Measurements from ENCODE around the gene LIMD2. TPM values are rescaled to one million over a fixed set of nuclear protein-coding genes. Genes with fewer than 3 reads are reported as not detected.
A peak's percentile ranks its signal among the peaks of the same experiment; 100 is the strongest.

The LIMD2 gene
- total RNA-seq, 2 donors from 2014 or later, result 114 to 185 TPM

DNA sequence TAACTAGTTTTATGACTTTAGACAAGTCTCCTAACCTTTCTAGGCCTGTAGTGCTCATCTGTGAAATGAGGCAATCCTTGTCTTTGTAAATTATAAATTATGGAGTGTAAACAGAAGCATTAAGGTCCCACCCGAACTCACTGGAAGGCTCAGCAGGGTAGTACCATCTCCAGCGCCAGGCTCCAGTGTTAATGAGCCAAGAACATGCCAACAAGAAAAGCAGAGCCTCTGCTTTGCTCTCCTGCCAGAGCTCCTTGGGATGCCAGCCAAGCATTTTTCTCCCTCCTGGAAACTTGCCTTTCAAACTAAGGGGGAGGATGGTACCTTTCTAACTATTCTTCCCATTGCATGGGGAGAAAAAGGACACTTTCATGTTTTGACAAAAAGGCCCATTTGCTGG, 14.9 kb downstream of the LIMD2 start:
- no peaks in the 10 kb centered on the region for H3K27me3 Mint-ChIP-seq
- peaks cover 4 to 7% of the 10 kb centered on the region in 2 donors for H3K4me1 Mint-ChIP-seq (ENCODE audit: low read depth in 2 of 2)
- no peak overlapping the region for H3K27ac Mint-ChIP-seq
- no peaks in the 10 kb centered on the region for H3K36me3 Mint-ChIP-seq
- ATAC-seq (no peak), DNase-seq (ENCODE audit: low spot score) (no peak)
- no peak overlapping the region for H3K4me3 Mint-ChIP-seq
- no peaks in the 10 kb centered on the region for H3K9me3 Mint-ChIP-seq

DNA sequence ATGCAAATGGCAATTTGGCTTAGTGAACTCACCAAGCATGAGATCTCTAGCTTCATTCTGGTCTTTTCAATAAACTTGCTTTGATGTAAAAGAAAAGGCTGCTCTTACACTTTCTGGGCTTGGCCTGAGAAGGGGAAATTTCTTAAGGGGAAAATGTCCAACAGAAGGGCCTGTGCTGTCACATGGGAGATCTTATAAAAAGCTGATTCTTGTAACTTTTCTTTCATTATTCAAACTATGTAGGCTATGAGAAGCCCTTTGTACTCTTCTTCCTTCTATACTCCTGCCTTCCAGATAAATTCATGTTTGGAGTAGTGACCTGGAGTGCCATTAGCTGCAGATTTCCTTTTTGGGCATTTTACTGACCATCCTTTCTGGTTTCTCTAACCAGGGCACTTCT, 16.9 kb downstream of the LIMD2 start:
- no peak for DNase-seq (ENCODE audit: low spot score)
- H3K36me3 Mint-ChIP-seq, result no peaks in the 10 kb centered on the region
- ATAC-seq, result no peak
- no peaks in the 10 kb centered on the region for H3K9me3 Mint-ChIP-seq
- no peak overlapping the region for H3K27ac Mint-ChIP-seq
- no peak overlapping the region for H3K4me3 Mint-ChIP-seq
- H3K4me1 Mint-ChIP-seq (ENCODE audit: low read depth in 2 of 2), result peaks cover 4 to 7% of the 10 kb centered on the region in 2 donors
- H3K27me3 Mint-ChIP-seq, result no peaks in the 10 kb centered on the region

- DNase-seq (ENCODE audit: low spot score) (no peak), ATAC-seq (no peak)
- Mint-ChIP-seq H3K4me3 (no peak overlapping the region), H3K4me1 (ENCODE audit: low read depth in 2 of 2) (peaks cover 4 to 7% of the 10 kb centered on the region in 2 donors), H3K9me3 (no peaks in the 10 kb centered on the region), H3K27me3 (no peaks in the 10 kb centered on the region), H3K36me3 (no peaks in the 10 kb centered on the region), H3K27ac (no peak overlapping the region)
Measured at GRCh38 chr17:63682441-63682840, 17.5 kb downstream of the LIMD2 start.

- Mint-ChIP-seq H3K9me3 (no peaks in the 10 kb centered on the region), H3K27ac (no peak overlapping the region), H3K4me3 (no peak overlapping the region), H3K36me3 (no peaks in the 10 kb centered on the region), H3K27me3 (no peaks in the 10 kb centered on the region), H3K4me1 (ENCODE audit: low read depth in 2 of 2) (peaks cover 4 to 7% of the 10 kb centered on the region in 2 donors)
- no peak for DNase-seq (ENCODE audit: low spot score)
- no peak for ATAC-seq
Measured at GRCh38 chr17:63681530-63681929, 18.4 kb downstream of the LIMD2 start.

DNA sequence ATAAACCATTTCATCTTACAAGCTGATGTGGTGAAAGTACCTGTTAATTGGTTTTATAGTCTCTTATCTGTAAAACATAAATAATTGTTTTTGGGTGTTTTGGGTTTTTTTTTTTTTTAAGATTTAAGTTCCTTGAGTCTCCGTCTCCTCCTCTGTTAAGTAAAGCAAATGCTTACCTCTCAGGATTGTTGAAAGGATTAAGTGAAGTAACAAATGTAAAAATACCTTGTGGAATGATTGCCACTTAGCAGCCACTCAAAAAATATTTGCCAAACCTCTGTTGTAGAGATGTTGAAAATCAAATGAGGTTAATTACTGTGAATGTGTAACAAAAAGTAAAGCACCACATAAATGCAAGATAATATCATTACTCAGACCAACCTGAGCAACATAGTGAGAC, 19.2 kb downstream of the LIMD2 start:
- Mint-ChIP-seq H3K4me3 (no peak overlapping the region), H3K9me3 (no peaks in the 10 kb centered on the region), H3K4me1 (ENCODE audit: low read depth in 2 of 2) (peaks cover 0 to under 1% of the 10 kb centered on the region in 2 donors), H3K36me3 (no peaks in the 10 kb centered on the region), H3K27me3 (no peaks in the 10 kb centered on the region), H3K27ac (peak overlapping the region in 1 of 2 donors; percentile 25)
- ATAC-seq (no peak), DNase-seq (ENCODE audit: low spot score) (no peak)

DNA sequence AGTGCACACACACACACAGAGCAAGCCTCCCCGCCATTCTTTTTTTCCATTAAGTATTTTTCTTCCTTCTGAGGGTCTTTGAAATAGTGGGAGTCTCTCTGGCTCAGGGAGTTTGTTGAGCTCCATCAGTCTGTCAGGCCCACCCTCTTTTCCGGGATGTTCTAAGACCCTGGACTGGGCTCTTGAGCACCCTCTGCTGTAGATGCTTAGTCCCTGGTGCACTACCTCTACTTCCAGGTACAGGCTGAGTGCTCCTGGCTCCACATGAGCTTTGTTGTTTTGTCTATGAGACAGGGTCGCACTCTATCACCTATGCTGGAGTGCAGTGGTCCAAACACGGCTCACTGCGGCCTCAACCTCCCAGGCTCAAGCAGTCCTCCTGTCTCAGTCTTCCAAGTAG, 20.7 kb downstream of the LIMD2 start:
- ATAC-seq (no peak), DNase-seq (ENCODE audit: low spot score) (no peak)
- Mint-ChIP-seq H3K4me3 (no peak overlapping the region), H3K4me1 (ENCODE audit: low read depth in 2 of 2) (peaks cover 4 to 8% of the 10 kb centered on the region in 2 donors), H3K27me3 (no peaks in the 10 kb centered on the region), H3K36me3 (no peaks in the 10 kb centered on the region), H3K9me3 (no peaks in the 10 kb centered on the region), H3K27ac (no peak overlapping the region)

DNA sequence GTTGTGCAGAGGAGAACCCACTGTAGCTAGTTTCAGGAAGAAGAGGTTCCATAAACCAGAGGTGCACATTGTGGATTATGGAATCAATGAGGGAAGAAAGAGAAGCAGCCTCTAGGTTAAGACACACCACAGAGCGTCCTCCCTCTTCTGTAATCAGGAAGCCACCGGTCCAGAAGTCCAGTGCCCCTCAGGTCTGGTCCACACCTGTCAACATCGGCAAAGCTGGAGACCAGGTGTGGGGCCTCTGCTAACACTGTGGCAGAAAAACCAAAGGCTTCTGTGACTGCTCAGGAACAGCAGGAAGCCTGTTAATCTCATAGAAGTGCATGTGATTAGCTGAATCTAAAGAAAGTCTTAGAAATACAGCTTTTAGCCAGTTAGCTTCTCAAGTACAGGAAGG, 23.3 kb downstream of the LIMD2 start:
- H3K36me3 Mint-ChIP-seq, result no peaks in the 10 kb centered on the region
- H3K27me3 Mint-ChIP-seq, result no peaks in the 10 kb centered on the region
- H3K4me3 Mint-ChIP-seq, result no peak overlapping the region

DNA sequence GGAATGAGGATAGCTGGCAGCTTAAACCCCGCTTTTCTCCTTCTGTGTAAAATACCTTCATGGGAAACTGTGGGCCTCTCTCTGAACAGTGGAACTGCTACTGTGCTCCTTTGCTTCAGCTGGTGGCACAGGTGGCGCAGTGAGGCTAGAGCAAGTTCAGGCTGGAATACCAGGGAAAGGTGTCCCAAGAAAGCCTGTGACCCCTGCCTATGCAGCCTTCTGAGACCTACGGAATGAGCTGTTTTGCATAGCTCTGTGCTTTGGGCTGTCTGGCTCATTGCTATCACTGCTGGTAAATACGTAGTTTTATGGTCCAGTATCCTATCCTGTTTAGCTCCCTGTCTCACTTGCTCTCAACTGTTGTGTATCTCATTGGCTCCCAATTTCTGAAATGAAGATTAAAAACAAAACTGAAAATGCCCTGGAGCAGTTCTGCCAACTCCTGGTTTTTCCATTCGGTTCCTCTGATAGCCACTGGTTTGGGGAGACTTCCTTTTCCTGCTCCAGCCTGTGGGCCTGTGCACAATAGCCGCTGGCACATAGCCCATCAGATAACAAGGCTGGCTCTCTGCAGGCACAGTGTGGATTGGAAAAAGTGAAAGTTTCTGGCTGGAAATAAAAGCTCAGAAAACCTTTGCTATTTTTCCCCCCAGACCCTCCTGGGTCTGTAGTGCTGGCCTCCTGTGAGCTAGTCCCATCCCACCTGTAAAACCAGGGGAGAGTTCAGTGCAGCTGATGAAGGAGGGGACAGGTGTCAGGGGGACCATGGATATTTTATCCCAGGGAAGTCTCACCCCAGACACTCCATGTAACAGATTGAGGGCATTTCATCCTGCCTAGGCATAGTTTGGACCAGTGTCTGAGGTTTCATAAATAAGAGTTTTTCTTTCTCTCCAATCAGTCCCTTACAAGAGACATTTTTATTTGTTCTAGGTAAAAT, 24.0 kb downstream of the LIMD2 start:
- Mint-ChIP-seq H3K4me3 (no peak overlapping the region), H3K9me3 (no peaks in the 10 kb centered on the region), H3K4me1 (ENCODE audit: low read depth in 2 of 2) (peaks cover 4 to 10% of the 10 kb centered on the region in 2 donors), H3K27ac (peak overlapping the region in 1 of 2 donors; percentile 51), H3K27me3 (no peaks in the 10 kb centered on the region), H3K36me3 (peaks cover 2% of the 10 kb centered on the region)
- DNase-seq (ENCODE audit: low spot score) (no peak), ATAC-seq (no peak)

More for the DNA sequence above, 23.3 kb downstream of the LIMD2 start:
- DNase-seq (ENCODE audit: low spot score) (no peak), ATAC-seq (no peak)
- H3K9me3 Mint-ChIP-seq, result no peaks in the 10 kb centered on the region
- H3K4me1 Mint-ChIP-seq (ENCODE audit: low read depth in 2 of 2), result peaks cover 4 to 8% of the 10 kb centered on the region in 2 donors
- H3K27ac Mint-ChIP-seq, result peak overlapping the region in 1 of 2 donors; percentile 51

- Mint-ChIP-seq H3K4me1 (ENCODE audit: low read depth in 2 of 2) (peaks cover 7 to 14% of the 10 kb centered on the region in 2 donors), H3K9me3 (no peaks in the 10 kb centered on the region), H3K4me3 (no peak overlapping the region), H3K27me3 (no peaks in the 10 kb centered on the region), H3K36me3 (peaks cover 6% of the 10 kb centered on the region), H3K27ac (no peak overlapping the region)
- DNase-seq (ENCODE audit: low spot score) (no peak), ATAC-seq (no peak)
Measured at GRCh38 chr17:63675231-63675606, 24.7 kb downstream of the LIMD2 start.

DNA sequence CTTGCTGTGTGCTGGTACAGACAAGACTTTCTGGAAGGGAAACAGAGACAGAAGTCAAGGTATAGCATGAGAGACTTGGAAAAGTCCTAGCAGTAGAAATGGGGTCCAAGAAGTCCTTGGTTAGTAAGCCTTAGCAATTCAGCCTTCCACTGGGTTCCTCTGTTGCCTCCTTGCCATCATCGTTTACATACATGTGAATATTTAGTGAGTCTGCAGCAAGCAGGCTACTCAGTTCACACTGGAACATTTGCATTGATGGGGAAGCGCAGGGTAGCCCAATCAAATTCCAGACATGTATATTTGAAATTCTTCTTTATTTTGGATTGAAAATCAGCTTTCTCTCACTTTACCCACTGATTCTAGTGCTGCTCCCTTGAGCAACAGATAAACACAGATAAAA, 27.1 kb downstream of the LIMD2 start:
- Mint-ChIP-seq H3K36me3 (peaks cover 12% of the 10 kb centered on the region), H3K4me1 (ENCODE audit: low read depth in 2 of 2) (peaks cover 10 to 14% of the 10 kb centered on the region in 2 donors), H3K27me3 (no peaks in the 10 kb centered on the region), H3K4me3 (no peak overlapping the region), H3K27ac (no peak overlapping the region), H3K9me3 (no peaks in the 10 kb centered on the region)
- DNase-seq (ENCODE audit: low spot score) (no peak), ATAC-seq (no peak)

GRCh38 chr17:63665527-63666214, 34.3 kb downstream of the LIMD2 start:
- H3K4me1 Mint-ChIP-seq (ENCODE audit: low read depth in 2 of 2), result peaks cover 17 to 20% of the 10 kb centered on the region in 2 donors
- no peaks in the 10 kb centered on the region for H3K9me3 Mint-ChIP-seq
- DNase-seq (ENCODE audit: low spot score) (no peak), ATAC-seq (peak; percentile 67 to 73)
- no peaks in the 10 kb centered on the region for H3K27me3 Mint-ChIP-seq
- H3K36me3 Mint-ChIP-seq, result peaks cover 8% of the 10 kb centered on the region
- peak overlapping the region; percentile 23 for H3K4me3 Mint-ChIP-seq
- H3K27ac Mint-ChIP-seq, result peak overlapping the region; percentile 62 to 80

DNA sequence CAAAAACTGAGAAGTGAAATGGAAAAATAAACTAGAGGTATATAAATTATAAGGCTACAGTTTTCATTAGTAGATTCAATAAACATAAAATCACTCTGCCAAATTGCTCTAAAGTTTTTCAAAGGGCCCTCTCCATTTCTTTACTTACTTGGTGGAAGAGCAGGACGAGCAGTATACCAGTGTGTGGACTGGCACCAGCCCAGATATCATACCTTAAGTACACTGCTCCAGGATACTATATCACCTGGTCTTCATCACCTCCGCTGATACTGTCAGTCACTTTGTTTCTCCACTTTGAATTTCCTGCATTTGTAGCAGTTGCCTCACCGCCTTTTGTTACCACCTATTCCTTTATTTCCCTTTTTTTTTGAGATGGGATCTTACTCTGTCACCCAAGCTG, 40.1 kb downstream of the LIMD2 start:
- no peaks in the 10 kb centered on the region for H3K9me3 Mint-ChIP-seq
- H3K4me3 Mint-ChIP-seq, result no peak overlapping the region
- no peaks in the 10 kb centered on the region for H3K27me3 Mint-ChIP-seq
- no peak for DNase-seq (ENCODE audit: low spot score)
- H3K27ac Mint-ChIP-seq, result no peak overlapping the region
- no peak for ATAC-seq
- no peaks in the 10 kb centered on the region for H3K36me3 Mint-ChIP-seq
- peaks cover 6% of the 10 kb centered on the region in 2 donors for H3K4me1 Mint-ChIP-seq (ENCODE audit: low read depth in 2 of 2)

DNA sequence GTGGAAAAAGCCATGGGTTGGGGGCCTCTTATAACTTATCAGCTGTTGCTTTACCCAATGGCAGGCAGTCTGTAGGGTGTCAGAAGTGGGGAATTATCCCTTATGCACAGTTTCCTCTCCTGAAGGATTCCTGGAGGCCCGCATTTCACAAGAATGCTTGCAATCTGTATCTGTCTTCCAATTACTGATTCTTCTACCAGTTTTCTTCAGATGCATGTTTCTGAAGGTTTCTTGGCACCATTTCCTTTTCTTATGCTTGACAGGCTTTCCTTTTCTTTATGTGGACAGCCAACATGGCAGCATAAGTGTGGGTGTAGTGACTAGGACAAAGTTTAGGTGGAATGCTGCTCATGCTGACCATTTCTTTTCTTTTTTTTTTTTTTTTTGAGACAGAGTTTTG, 41.6 kb downstream of the LIMD2 start:
- Mint-ChIP-seq H3K9me3 (no peaks in the 10 kb centered on the region), H3K4me1 (ENCODE audit: low read depth in 2 of 2) (no peaks in the 10 kb centered on the region), H3K36me3 (peaks cover 6% of the 10 kb centered on the region), H3K27me3 (no peaks in the 10 kb centered on the region), H3K27ac (no peak overlapping the region), H3K4me3 (no peak overlapping the region)
- DNase-seq (ENCODE audit: low spot score), result no peak
- no peak for ATAC-seq

DNA sequence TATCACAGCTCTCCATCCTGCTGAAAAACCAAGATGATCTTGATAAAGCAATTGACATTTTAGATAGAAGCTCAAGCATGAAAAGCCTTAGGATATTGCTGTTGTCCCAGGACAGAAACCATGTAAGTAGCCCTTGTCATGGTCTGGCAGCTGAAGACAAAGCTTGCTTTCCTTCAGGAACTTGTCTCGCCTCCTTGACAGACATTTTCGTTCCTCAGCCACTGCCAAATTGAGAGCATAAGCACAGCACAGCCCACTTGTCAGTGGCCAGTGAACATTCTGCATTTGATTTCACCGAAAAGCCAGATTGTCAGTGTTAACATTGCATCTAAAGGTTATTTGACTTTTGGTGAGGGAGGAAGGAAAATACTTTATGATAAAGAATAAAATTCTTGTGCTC, 42.1 kb downstream of the LIMD2 start:
- DNase-seq (ENCODE audit: low spot score), result no peak
- H3K4me3 Mint-ChIP-seq, result no peak overlapping the region
- H3K9me3 Mint-ChIP-seq, result no peaks in the 10 kb centered on the region
- H3K27me3 Mint-ChIP-seq, result no peaks in the 10 kb centered on the region
- H3K36me3 Mint-ChIP-seq, result peaks cover 6% of the 10 kb centered on the region
- peaks cover 0 to 3% of the 10 kb centered on the region in 2 donors for H3K4me1 Mint-ChIP-seq (ENCODE audit: low read depth in 2 of 2)
- ATAC-seq, result no peak
- H3K27ac Mint-ChIP-seq, result no peak overlapping the region
